ENCODE results near the gene ADAMTS9.
A peak's percentile ranks its signal among the peaks of the same experiment; 100 is the strongest.

The ADAMTS9 gene

DNA sequence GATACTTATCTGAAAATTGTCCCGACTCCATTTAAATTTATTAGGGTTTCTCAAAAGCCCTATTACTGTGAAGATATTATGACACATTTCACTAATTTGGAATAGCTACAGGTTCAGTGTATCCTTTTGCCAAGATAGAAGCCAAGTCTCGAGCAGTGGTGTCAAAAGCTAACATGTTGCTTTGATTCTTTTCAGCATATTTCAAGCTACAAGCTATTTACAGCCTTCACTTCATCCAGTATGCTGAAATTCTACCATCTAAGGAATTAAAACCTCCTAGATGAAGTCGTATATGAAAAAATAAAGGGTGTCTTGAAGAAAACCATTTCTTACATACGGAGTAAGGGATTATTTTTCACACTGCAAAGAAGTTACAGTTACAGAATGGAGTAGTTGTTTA, 31.2 kb upstream of the ADAMTS9 start:
- no peak for DNase-seq (ENCODE audit: low read depth)
- H3K4me3 ChIP-seq (ENCODE audit: low read depth, low read length): no peak overlapping the region
- TF ChIP-seq, protein P1, sequence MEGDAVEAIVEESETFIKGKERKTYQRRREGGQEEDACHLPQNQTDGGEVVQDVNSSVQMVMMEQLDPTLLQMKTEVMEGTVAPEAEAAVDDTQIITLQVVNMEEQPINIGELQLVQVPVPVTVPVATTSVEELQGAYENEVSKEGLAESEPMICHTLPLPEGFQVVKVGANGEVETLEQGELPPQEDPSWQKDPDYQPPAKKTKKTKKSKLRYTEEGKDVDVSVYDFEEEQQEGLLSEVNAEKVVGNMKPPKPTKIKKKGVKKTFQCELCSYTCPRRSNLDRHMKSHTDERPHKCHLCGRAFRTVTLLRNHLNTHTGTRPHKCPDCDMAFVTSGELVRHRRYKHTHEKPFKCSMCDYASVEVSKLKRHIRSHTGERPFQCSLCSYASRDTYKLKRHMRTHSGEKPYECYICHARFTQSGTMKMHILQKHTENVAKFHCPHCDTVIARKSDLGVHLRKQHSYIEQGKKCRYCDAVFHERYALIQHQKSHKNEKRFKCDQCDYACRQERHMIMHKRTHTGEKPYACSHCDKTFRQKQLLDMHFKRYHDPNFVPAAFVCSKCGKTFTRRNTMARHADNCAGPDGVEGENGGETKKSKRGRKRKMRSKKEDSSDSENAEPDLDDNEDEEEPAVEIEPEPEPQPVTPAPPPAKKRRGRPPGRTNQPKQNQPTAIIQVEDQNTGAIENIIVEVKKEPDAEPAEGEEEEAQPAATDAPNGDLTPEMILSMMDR (IDR thresholded peaks at IDR 0.05; ENCODE audit: control insufficient read depth, extremely low read depth, insufficient read depth): no peak

GRCh38 chr3:64717872-64718613, 30.2 kb upstream of the ADAMTS9 start:
- DNase-seq (ENCODE audit: low read depth): no peak
- H3K4me3 ChIP-seq (ENCODE audit: low read depth, low read length): no peak overlapping the region
- TF ChIP-seq, protein P1 (IDR thresholded peaks at IDR 0.05; ENCODE audit: control insufficient read depth, extremely low read depth, insufficient read depth): peak; percentile 38

DNA sequence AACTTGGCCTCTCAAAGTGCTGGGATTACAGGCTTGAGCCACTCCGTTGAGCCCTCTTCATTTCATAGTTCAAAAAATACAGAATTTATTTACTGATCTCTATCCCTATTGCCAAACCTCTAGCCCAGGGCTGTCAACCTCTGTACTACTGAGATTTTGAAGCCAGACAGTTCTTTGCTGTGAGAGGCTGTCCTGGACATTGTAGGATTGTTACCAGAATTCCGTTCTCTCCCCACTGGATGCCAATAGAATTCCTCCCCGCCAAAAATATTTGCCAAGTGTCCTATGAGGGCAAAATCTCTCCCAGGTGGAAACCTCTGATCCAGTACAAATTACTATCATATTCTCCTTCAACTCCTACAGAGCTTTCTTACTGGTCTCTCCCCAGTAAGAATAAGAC, 29.6 kb upstream of the ADAMTS9 start:
- TF ChIP-seq, protein P1 (IDR thresholded peaks at IDR 0.05; ENCODE audit: control insufficient read depth, extremely low read depth, insufficient read depth): no peak

DNA sequence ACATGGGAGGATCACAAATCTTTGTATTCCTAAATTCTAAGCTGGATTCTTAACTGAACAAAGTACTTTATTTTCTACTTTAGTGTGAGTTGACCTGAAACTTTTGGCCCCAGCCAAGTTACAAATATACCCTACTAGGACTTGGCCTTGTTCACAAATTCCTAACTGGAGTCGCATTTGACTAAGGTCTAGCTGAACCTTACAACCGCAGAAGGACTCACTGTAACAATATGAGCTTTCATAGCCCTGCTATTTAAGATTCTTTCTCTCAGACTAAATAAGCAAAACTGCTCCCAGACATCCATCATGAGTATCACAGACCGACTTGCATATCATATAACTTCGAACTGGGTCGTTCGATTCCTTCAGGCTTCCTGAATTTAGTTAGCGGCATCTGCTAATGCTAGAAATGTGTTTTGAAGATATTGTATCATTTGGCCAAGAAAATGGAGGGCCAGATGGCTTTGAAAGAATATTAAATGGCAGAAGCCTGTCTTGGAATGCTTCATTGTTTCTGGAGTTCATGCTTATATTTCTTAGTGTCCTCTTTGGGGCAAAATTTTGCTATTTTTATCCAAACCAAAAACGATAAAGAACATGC, 28.4 kb upstream of the ADAMTS9 start:
- TF ChIP-seq, protein P1 (IDR thresholded peaks at IDR 0.05; ENCODE audit: control insufficient read depth, extremely low read depth, insufficient read depth): no peak
- no peak overlapping the region for H3K4me3 ChIP-seq (ENCODE audit: low read depth, low read length)
- no peak for DNase-seq (ENCODE audit: low read depth)

More for the DNA sequence above, 29.6 kb upstream of the ADAMTS9 start:
- no peak for DNase-seq (ENCODE audit: low read depth)
- H3K4me3 ChIP-seq (ENCODE audit: low read depth, low read length): no peak overlapping the region

- no peak overlapping the region for H3K4me3 ChIP-seq (ENCODE audit: low read depth, low read length)
- no peak for DNase-seq (ENCODE audit: low read depth)
- TF ChIP-seq, protein P1 (IDR thresholded peaks at IDR 0.05; ENCODE audit: control insufficient read depth, extremely low read depth, insufficient read depth): no peak
These were observed 27.6 kb upstream of the ADAMTS9 start for GRCh38 chr3:64715211-64715982.

- DNase-seq (ENCODE audit: low read depth): no peak
- H3K4me3 ChIP-seq (ENCODE audit: low read depth, low read length): no peak overlapping the region
- TF ChIP-seq, protein P1 (IDR thresholded peaks at IDR 0.05; ENCODE audit: control insufficient read depth, extremely low read depth, insufficient read depth): no peak
These were observed 20.7 kb upstream of the ADAMTS9 start for GRCh38 chr3:64708456-64708855.

Data from LNCaP clone FGC (cell line).